Adrenal gland (tissue), 5 donors: ENCODE data around the gene SULT4A1.

ENCODE experiments used
- POLR2A ChIP-seq, 2 donors: fragments of 450-650 bp; IDR thresholded peaks; one replicate each; pipeline ENCODE4 v1.6.1; 2017; ENCODE audit warnings: antibody characterized with exemption in 2 of 2, mild to moderate bottlenecking in 2 of 2, moderate library complexity in 1 of 2
- TF ChIP-seq, protein P1 (sequence below), 6 experiments: fragments of 450-650 bp in 4 of 6; fragments of 200-600 bp in 2 of 6; sonication (generic) in 1 of 6; IDR thresholded peaks; 1 replicate in 5 of 6; 2 replicates in 1 of 6; pipeline versions ENCODE4 v1.5.1 to v1.8.0; 2016 to 2021; ENCODE audit warnings: antibody characterized with exemption in 6 of 6, mild to moderate bottlenecking in 2 of 6, moderate library complexity in 1 of 6
- donor health status: DM: no; HTN: no; CAD: no.

DNA sequence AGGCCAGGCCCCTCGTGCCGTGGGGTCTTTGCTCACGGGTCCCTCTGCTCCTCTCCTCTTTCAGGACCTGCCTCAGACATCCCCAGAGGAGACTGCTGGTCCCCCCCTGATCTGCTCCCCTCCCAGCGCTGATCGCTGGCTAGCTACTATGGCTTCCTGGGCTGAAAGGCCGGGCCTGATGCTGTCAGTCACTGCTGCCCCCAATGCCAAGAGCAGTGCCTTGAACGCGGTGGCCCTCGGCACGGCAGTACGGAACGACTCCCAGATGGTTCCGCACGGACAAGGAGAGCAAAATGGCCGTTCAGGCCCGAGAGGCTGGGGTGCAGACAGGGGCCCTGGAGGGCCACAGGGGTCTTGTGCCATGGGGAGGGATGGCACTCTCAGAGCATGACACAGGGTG lies 21.5 kb downstream of the SULT4A1 start:
- TF ChIP-seq, protein P1, sequence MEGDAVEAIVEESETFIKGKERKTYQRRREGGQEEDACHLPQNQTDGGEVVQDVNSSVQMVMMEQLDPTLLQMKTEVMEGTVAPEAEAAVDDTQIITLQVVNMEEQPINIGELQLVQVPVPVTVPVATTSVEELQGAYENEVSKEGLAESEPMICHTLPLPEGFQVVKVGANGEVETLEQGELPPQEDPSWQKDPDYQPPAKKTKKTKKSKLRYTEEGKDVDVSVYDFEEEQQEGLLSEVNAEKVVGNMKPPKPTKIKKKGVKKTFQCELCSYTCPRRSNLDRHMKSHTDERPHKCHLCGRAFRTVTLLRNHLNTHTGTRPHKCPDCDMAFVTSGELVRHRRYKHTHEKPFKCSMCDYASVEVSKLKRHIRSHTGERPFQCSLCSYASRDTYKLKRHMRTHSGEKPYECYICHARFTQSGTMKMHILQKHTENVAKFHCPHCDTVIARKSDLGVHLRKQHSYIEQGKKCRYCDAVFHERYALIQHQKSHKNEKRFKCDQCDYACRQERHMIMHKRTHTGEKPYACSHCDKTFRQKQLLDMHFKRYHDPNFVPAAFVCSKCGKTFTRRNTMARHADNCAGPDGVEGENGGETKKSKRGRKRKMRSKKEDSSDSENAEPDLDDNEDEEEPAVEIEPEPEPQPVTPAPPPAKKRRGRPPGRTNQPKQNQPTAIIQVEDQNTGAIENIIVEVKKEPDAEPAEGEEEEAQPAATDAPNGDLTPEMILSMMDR (IDR thresholded peaks at IDR 0.05), result no peak
- TF ChIP-seq POLR2A (IDR thresholded peaks at IDR 0.05), result no peak
